GM18499 (cell line): ENCODE results near the gene USP30.
"Not testable (repeated sequence)": the region's sequence is repeated elsewhere in the genome, so short reads cannot be mapped to it uniquely, and the experiment has no call there.

Experiments
- ATAC-seq: cut with Tn5 transposase; IDR thresholded peaks from one replicate; pipeline ENCODE4 v1.9.1; 2021; ENCODE audit warnings: moderate number of reproducible peaks; ENCODE audit not compliant: insufficient read depth, unreplicated experiment

Gene USP30

GRCh38 chr12:109052414-109053323, at the start of gene USP30:
Gene USP30 (plus strand): TSS chr12:109052576. CDS start chr12:109052679, 103 bp downstream.
- ATAC-seq: peak; percentile 47

- ATAC-seq: no peak
Measured at GRCh38 chr12:109004017-109004416, 48.4 kb upstream of the USP30 start.

- ATAC-seq: no peak
Measured at GRCh38 chr12:109009766-109010165, 42.6 kb upstream of the USP30 start.

- ATAC-seq: no peak
Measured at GRCh38 chr12:109010259-109010658, 42.1 kb upstream of the USP30 start.

GRCh38 chr12:109014984-109015765, 37.2 kb upstream of the USP30 start:
- ATAC-seq: no peak

- no peak for ATAC-seq
Measured at GRCh38 chr12:109016016-109016415, 36.4 kb upstream of the USP30 start.

- no peak for ATAC-seq
Measured at GRCh38 chr12:109016978-109017377, 35.4 kb upstream of the USP30 start.

- ATAC-seq: no peak
Measured at GRCh38 chr12:109018296-109018695, 34.1 kb upstream of the USP30 start.

- ATAC-seq: no peak
Measured at GRCh38 chr12:109020146-109020795, 32.1 kb upstream of the USP30 start.

- ATAC-seq: no peak
Measured at GRCh38 chr12:109020796-109021380, 31.5 kb upstream of the USP30 start, which contains the start of gene SVOP. Gene SVOP (minus strand): TSS chr12:109021068. CDS start chr12:109020868, 200 bp downstream.

GRCh38 chr12:109027767-109028166, 24.6 kb upstream of the USP30 start:
- no peak for ATAC-seq

- ATAC-seq: not testable (repeated sequence)
Measured at GRCh38 chr12:109028624-109029023, 23.8 kb upstream of the USP30 start.

GRCh38 chr12:109029411-109029810, 23.0 kb upstream of the USP30 start:
- no peak for ATAC-seq

GRCh38 chr12:109033239-109034196, 18.9 kb upstream of the USP30 start:
- ATAC-seq: no peak

- no peak for ATAC-seq
Measured at GRCh38 chr12:109036975-109037374, 15.4 kb upstream of the USP30 start.

GRCh38 chr12:109044241-109044640, 8.1 kb upstream of the USP30 start:
- no peak for ATAC-seq

- no peak for ATAC-seq
Measured at GRCh38 chr12:109047081-109047805, 5.1 kb upstream of the USP30 start.

- not testable (repeated sequence) for ATAC-seq
Measured at GRCh38 chr12:109048706-109049105, 3.7 kb upstream of the USP30 start.
